Sigmoid colon (tissue), 7 donors: Measurements from ENCODE around the gene CCDC171. TPM values are rescaled to one million over a fixed set of nuclear protein-coding genes. Genes with fewer than 3 reads are reported as not detected.

Experiments
- DNase-seq: peaks from one replicate; pipeline ENCODE4 v3.0.0-alpha.2; 2019
- H3K27ac ChIP-seq, 4 donors: fragments of 200-600 bp; sonication (generic); one replicate each; pipeline ENCODE4 v1.5.1; 2016 to 2019; ENCODE audit warnings: mild to moderate bottlenecking in 1 of 4
- H3K27me3 ChIP-seq, 3 donors: fragments of 200-600 bp; sonication (generic); one replicate each; pipeline ENCODE4 v1.5.1; 2019; ENCODE audit warnings: mild to moderate bottlenecking in 1 of 3
- H3K36me3 ChIP-seq, 4 donors: fragments of 200-600 bp; sonication (generic); one replicate each; pipeline ENCODE4 v1.5.1; 2016 to 2019
- H3K4me1 ChIP-seq, 4 donors: fragments of 200-600 bp; sonication (generic); one replicate each; pipeline ENCODE4 v1.5.1; 2017 to 2019
- H3K4me3 ChIP-seq, 4 donors: fragments of 200-600 bp; sonication (generic); one replicate each; pipeline ENCODE4 v1.5.1; 2017 to 2019; ENCODE audit warnings: mild to moderate bottlenecking in 2 of 4, moderate library complexity in 1 of 4
- H3K9me3 ChIP-seq, 4 donors: fragments of 200-600 bp in 3 of 4; sonication (generic) in 3 of 4; one replicate each; pipeline versions ENCODE4 v1.5.1 to v1.6.1; 2013 to 2019
- EP300 ChIP-seq, 4 donors: sonication (generic); formaldehyde crosslinking; IDR thresholded peaks; one replicate each; pipeline ENCODE4 v1.6.1; 2017; ENCODE audit warnings: antibody characterized with exemption in 4 of 4
- POLR2A ChIP-seq, 2 donors: fragments of 450-650 bp; IDR thresholded peaks; one replicate each; pipeline ENCODE4 v1.6.1; 2016; ENCODE audit warnings: antibody characterized with exemption in 2 of 2, mild to moderate bottlenecking in 2 of 2, moderate library complexity in 2 of 2
- POLR2AphosphoS5 ChIP-seq, 4 donors: sonication (generic); formaldehyde crosslinking; IDR thresholded peaks; one replicate each; pipeline ENCODE4 v1.6.1; 2017; ENCODE audit warnings: antibody characterized with exemption in 4 of 4
- WGBS, 2 donors: extraction: QIAGEN DNeasy Blood & Tissue Kit; methylation state at CpG; one replicate each; pipeline ENCODE4 v1.1.7; 2013; 5-methylcytosine and 5-hydroxymethylcytosine counted together
- intact Hi-C: fragments of 100-400 bp; cut with DNase I; formaldehyde crosslinking; loops from one replicate; pipeline ENCODE4 v1.15.1; 2023
- polyA plus RNA-seq, 3 donors: library from polyadenylated mRNA; stranded (reverse); fragments of 200-250 nt; gene quantifications; one replicate each; pipeline ENCODE4 v1.2.3, GENCODE V29; 2013
- total RNA-seq, 4 donors: library from RNA; depleted of rRNA; stranded (reverse); fragments of >200 nt; gene quantifications; one replicate each; pipeline ENCODE4 v1.1.0, GENCODE V29; 2016
- TF ChIP-seq, protein P1 (sequence below), 4 experiments: fragments of 450-650 bp in 3 of 4; fragments of 200-600 bp in 1 of 4; IDR thresholded peaks; one replicate each; pipeline ENCODE4 v1.5.1; 2016 to 2019; ENCODE audit warnings: antibody characterized with exemption in 4 of 4, mild to moderate bottlenecking in 3 of 4, moderate library complexity in 2 of 4
- donor health status: healthy with polysubstance abuse.
- donor health status: Bipolar disorder and iron deficiency.
- donor health status: healthy.

Gene CCDC171
- total and polyA plus RNA-seq, 7 donors, result 0.46 to 6.1 (median 2.9) TPM

DNA sequence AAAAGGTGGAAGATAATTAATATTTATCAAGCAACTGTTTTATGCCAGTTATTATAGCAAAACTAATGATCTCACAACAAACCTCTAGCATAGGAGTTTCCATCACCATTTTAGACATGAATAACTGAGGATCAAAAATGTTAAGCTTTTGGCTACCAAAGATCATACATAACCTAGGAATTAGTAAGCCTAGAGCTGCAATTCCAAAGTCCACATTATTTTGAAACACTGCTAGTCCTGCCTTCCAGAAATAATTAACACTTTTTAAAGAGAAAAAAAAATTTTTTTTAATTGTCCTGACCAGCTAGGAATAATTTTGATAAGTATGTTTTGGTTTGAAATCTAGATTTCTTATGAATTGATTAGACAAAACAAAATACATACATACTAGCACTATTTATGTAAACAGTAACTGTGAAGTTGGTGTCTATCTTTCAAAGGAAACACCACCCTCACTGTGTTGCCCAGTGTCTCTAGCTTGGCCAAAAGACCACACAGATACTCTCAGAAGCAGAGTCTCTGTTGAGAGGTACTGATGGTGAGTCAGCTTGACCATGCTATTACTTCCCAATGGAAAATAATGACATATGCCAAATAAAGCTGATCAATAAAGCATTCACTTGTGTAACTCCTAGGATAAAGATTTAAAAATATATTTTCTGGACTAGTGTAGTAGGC lies 422.4 kb downstream of the CCDC171 start:
- Histone ChIP-seq H3K9me3 (no peaks in the 10 kb centered on the region), H3K27me3 (no peaks in the 10 kb centered on the region), H3K36me3 (no peaks in the 10 kb centered on the region), H3K4me3 (no peak overlapping the region), H3K27ac (no peak overlapping the region), H3K4me1 (no peaks in the 10 kb centered on the region)
- TF ChIP-seq, protein P1, sequence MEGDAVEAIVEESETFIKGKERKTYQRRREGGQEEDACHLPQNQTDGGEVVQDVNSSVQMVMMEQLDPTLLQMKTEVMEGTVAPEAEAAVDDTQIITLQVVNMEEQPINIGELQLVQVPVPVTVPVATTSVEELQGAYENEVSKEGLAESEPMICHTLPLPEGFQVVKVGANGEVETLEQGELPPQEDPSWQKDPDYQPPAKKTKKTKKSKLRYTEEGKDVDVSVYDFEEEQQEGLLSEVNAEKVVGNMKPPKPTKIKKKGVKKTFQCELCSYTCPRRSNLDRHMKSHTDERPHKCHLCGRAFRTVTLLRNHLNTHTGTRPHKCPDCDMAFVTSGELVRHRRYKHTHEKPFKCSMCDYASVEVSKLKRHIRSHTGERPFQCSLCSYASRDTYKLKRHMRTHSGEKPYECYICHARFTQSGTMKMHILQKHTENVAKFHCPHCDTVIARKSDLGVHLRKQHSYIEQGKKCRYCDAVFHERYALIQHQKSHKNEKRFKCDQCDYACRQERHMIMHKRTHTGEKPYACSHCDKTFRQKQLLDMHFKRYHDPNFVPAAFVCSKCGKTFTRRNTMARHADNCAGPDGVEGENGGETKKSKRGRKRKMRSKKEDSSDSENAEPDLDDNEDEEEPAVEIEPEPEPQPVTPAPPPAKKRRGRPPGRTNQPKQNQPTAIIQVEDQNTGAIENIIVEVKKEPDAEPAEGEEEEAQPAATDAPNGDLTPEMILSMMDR (IDR thresholded peaks at IDR 0.05), result no peak
- no peak for TF ChIP-seq EP300 (IDR thresholded peaks at IDR 0.05)
- no peak for TF ChIP-seq POLR2AphosphoS5 (IDR thresholded peaks at IDR 0.05)
- TF ChIP-seq POLR2A (IDR thresholded peaks at IDR 0.05), result no peak
- intact Hi-C loops, result no loop called here
- no peak for DNase-seq

DNA sequence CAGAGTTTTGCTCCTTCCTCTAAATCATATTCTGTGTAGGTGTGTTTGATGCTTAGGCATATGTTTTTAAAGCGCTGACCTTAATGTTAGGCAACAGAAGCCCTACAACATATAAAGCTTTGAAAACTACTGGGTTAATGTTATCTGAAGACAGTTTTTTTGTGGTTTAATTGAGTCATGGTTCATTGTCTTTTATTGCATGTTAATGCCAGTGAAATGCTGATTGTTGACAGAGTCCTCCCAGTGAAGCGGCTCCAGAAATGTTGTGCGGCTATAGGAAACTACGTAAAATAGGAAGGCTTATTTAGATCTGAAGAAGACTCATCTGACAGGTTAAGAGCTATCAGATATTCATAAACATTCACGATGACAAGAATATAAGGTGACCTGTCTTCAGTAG lies 424.6 kb downstream of the CCDC171 start:
- no peak overlapping the region for H3K4me3 ChIP-seq
- TF ChIP-seq, protein P1 (IDR thresholded peaks at IDR 0.05), result no peak
- TF ChIP-seq EP300 (IDR thresholded peaks at IDR 0.05) (no peak), POLR2A (IDR thresholded peaks at IDR 0.05) (no peak), POLR2AphosphoS5 (IDR thresholded peaks at IDR 0.05) (no peak)
- DNase-seq, result no peak
- no peaks in the 10 kb centered on the region for H3K27me3 ChIP-seq
- H3K4me1 ChIP-seq, result no peaks in the 10 kb centered on the region
- H3K9me3 ChIP-seq, result no peaks in the 10 kb centered on the region
- intact Hi-C loops, result no loop called here
- H3K27ac ChIP-seq, result no peak overlapping the region
- 72 to 82% methylated on average over 5 of the region's 5 CpGs for WGBS, 2 donors
- no peaks in the 10 kb centered on the region for H3K36me3 ChIP-seq

GRCh38 chr9:15982182-15982581 lies 429.3 kb downstream of the CCDC171 start:
- Histone ChIP-seq H3K4me3 (no peak overlapping the region), H3K9me3 (no peaks in the 10 kb centered on the region), H3K27me3 (no peaks in the 10 kb centered on the region), H3K4me1 (no peaks in the 10 kb centered on the region), H3K36me3 (no peaks in the 10 kb centered on the region), H3K27ac (no peak overlapping the region)
- no peak for TF ChIP-seq EP300 (IDR thresholded peaks at IDR 0.05)
- TF ChIP-seq POLR2AphosphoS5 (IDR thresholded peaks at IDR 0.05), result no peak
- TF ChIP-seq POLR2A (IDR thresholded peaks at IDR 0.05), result no peak
- TF ChIP-seq, protein P1 (IDR thresholded peaks at IDR 0.05), result no peak
- intact Hi-C loops, result no loop called here
- WGBS, 2 donors, result 75% methylated on average over 5 of the region's 5 CpGs
- no peak for DNase-seq

GRCh38 chr9:15999422-16000339 lies 446.8 kb downstream of the CCDC171 start:
- Histone ChIP-seq H3K27ac (no peak overlapping the region), H3K9me3 (no peaks in the 10 kb centered on the region), H3K4me1 (no peaks in the 10 kb centered on the region), H3K36me3 (no peaks in the 10 kb centered on the region), H3K4me3 (no peak overlapping the region), H3K27me3 (no peaks in the 10 kb centered on the region)
- intact Hi-C loops, result no loop called here
- TF ChIP-seq POLR2A (IDR thresholded peaks at IDR 0.05), result no peak
- TF ChIP-seq EP300 (IDR thresholded peaks at IDR 0.05), result no peak
- TF ChIP-seq, protein P1 (IDR thresholded peaks at IDR 0.05), result no peak
- no peak for TF ChIP-seq POLR2AphosphoS5 (IDR thresholded peaks at IDR 0.05)
- no peak for DNase-seq
- 85 to 93% methylated on average over 7 of the region's 7 CpGs for WGBS, 2 donors
